Activated CD8-positive, alpha-beta memory T cell treated with anti-CD3 and anti-CD28 coated beads for 4 hours (primary cell): ENCODE measurements around the gene SMARCAL1.

Experiments used
- DNase-seq, 2 donors: peaks; one replicate each; pipeline ENCODE4 v3.0.0-alpha.2; 2020; ENCODE audit warnings: low read depth in 2 of 2

The SMARCAL1 gene

DNA sequence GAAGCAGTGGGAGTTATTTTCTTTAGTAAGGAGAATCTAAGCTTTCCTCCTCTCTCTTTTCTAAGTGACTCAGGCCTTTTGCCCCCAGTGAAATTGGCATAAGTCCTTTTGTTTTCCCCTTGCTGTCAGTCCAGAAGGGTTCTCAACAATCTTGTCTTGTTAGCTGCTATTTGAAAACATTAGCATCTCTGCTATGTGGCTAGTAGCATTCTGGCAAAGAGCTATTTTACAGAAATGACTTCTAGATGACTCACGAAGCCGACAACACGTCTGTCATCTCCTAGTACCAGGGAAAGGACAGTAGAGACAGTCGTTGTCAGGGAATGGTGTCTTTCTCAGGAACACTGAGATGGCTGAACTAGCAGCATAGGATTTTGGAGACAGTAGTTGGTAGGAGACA is 14.7 kb downstream of the SMARCAL1 start:
- DNase-seq, result no peak

DNA sequence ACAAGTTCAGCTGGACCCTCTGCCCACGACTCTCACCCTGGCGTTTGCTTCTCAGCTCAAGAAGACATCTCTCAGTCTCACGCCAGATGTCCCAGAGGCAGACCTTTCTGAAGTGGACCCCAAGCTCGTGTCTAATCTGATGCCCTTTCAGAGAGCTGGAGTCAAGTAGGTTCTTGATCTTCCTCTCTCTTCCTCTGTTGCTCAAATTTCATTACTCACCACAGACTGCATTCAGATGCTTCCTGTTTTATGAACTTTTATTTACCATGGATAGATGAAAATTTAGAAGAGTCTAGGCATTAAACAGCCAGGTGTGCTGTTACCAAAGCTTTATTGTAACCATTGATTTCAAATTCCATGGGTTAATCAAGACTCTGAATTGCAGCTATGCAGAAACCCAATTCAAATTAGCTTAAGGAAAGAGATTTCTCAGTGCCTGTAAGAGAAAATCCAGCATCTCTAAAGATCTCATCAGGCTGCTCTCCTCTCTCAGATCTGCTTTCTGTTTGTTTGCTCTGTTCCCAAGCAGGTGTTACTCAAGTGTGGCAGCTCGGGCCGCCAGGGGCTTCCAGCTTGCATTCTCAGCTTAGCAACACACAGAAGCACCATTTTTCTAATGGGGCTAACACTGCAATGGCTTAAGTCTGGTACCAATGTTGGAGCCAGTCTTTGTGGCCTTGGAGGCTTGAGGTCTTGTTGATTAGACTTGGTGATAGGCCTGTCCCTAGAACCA is 16.5 kb downstream of the SMARCAL1 start:
- DNase-seq, result no peak

DNA sequence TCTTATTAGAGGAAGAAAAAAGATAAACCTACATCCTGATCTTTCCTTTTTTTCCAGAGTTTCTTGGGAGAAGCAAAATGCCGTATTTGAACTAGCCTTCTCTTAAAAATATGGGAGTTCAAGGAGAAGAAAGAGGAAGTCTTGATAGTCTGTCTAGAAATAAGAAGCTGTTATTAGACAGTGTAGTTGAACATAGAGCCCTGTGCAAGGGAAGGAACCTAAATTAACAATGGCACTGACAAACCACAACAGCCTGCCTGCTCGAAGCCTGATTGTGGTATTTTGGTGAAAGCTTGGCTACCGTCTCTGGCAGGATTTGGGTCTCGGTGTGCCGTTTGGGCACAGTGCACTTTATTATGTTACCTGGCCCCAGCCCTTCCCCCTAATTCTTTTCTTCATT is 17.1 kb downstream of the SMARCAL1 start:
- no peak for DNase-seq

DNA sequence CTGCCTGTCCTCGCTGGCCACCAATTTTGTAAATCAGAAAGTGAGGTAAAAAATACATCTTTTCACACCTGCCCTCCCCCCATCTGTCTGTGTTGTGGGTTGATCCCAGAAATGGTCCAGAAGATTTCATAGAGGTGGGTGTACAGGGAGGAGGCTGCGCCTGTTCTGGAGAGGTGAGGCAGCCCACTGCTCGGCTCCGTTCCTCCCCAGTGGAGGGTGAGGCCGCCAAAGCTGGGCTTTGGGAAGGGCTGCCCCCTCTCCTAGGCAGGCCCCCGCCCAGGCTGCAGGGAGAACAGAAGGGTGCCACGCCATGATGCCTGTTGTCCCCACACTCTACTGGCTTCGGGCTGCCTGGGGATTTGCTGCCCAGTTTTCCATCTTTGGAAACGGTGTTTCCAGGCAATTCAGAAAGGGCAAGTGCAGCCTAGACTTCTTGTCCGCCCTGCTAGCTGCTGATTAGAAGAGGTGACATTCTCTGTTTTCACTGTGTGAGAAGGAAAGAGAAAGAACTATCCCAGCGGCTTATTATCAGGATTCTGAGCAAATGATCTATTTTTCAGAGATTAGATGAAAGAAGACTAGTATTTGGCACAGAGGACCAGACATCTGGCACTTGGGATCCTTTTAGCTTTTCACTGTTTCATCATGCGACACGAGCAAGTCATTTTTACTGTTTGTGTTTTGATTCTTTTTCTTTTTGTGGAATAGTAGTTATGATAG is 18.7 kb downstream of the SMARCAL1 start:
- no peak for DNase-seq

DNA sequence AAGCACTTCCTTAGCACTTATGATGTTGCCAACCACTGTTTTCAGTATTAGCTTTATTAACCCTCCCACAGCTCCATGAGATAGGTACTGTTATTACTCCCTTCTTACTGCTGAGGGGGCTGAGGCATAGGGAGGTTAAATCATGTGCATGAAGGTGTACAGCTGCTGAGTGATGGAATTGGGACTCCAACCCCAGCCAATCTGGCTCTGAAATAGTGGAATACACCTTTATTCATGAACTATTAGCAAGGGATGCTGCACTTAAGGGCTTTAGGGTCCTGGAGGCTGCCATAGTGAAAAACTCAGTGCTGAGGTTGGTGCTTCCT is 19.2 kb downstream of the SMARCAL1 start:
- DNase-seq, result no peak

DNA sequence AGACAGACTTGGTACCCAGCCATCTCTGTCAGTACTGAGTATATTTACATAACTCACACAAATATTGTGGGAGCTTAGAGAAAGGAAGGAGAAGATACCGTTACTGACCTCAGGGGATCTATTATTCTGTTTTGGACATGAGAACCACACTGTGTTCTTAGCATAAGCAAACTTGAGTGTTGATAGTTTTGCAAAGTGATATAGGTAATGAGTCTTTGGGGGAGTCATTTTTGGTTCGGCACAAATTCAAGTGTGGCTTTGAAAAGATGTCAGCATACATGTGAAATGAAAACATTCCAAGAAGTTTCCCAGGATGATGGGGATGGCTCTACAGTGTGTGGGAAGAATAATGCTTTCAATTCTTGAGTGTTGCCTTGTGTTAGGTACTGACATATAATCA is 24.1 kb downstream of the SMARCAL1 start:
- DNase-seq, result no peak

DNA sequence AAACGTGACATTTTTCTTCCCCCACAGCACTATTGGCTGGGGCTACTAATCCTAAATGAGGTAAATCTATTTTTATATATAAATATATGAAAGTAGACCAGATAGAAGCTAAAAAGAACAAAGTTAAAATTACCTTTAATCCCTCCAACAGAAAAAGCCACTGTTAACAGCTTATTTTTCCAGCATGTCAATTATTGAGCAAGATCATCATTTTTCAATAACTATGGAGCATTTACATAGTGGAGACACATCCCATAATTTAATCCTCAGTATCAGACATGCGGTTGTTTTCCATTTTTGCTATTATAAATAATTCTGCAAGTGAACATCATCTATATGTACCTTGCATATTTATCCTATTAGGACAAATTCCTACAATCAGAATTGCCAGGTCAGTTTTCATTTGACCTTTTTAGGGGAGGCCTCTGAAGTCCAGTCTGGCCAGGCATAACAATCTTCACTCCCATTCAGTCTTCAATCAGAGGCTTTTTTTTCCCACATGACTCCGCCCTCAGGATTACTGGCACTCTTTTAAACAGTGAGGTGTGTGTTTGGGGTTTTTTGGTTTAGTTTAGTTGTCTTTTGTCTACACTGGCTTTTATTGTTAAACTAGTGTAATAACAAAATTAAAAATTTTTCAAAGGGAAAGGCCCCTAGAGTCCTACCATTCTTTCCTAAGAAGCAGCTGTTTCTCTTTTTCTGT is 29.2 kb downstream of the SMARCAL1 start:
- DNase-seq, result no peak

DNA sequence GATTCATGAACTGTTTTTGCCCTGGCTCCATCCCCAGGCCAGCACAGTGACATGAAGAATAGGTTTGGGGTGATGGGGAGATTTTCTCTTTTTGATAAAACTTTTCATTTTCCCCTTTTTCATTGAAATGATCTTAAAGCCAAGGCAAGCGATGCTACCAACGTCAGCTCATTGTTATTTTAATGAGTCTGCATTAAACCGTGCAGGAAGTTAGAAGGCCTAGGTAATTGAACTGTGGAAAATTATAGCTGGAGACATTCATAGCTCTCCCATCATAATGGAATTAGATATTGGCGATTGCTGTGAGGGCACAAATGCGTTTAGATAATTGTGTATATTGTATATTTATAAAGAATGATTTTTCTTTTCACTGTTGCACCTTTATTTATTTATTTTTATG is 33.2 kb downstream of the SMARCAL1 start:
- DNase-seq, result no peak

DNA sequence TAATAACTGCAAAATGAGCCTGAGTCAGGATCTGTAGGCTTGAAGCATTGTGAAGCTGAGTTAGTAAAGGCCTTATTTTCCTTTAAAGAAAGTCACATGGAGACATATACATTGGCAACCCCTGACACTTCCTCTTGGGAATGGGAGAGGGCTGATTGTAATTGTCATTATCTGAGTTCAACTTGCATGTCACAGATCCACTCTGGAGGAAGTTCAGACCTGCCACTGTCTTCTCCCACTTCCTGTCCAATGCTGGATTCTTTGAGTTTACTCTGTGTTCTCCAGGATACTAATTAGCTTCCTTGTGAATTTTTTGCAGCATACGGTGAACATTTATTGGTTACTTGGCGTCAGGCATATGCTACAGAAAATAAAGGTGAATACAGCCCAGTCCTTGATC is 34.1 kb downstream of the SMARCAL1 start:
- no peak for DNase-seq

DNA sequence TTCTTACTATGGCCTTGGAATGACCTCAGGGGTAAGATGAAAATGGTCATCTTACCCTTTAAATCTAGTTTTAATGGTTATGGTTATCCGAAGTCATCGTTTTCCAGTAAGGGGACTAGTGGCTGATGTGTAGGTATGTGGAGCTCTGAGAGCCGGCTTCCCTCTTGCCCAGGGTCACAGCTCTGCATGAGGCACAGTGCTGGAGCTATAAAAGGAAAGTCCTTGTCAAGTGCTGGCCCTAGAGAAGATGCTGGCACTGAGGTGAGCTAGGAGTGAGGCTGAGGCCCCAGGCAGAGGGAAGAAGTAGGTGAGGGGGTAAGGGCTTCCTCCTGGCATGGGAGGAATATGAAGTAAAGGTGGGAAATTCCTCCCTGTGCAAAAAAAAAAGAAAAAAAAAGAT is 35.0 kb downstream of the SMARCAL1 start:
- DNase-seq, result no peak

DNA sequence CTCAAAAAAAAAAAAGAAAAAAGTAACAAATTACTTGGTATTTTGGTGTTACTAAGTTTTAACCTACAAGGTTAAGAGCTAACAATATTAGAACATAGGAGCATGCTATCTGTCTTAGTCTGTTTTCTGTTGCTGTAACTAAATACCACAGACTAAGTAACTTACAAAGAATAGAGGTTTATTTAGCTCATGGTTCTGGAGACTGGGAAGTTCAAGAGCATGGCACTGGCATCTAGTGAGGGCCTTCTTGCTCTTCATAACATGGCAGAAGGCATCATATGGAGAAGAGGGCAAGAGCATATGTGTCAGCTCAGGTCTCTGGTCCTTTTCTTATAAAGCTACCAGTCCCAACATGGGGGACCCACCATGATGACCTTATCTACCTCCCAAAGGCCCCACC is 36.5 kb downstream of the SMARCAL1 start:
- DNase-seq, result no peak

DNA sequence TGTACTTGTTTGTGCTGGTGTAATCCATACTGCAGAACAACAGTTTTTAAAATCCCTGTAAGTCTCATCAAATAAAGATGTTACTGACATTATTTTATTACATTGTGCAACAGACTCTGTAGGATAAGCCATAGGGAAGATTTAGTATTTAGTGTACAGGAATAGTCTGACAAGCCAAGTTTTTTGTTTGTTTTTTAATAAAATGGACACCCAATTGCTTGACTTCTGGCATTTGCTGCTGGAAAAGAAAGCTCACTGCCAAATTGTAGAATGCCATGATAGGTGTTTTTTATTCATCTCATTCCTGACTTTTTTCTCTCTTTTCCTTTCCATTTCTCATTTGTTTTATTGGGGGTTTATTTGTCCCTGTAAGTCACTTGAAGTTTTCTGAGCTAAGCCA is 38.1 kb downstream of the SMARCAL1 start:
- DNase-seq, result no peak

DNA sequence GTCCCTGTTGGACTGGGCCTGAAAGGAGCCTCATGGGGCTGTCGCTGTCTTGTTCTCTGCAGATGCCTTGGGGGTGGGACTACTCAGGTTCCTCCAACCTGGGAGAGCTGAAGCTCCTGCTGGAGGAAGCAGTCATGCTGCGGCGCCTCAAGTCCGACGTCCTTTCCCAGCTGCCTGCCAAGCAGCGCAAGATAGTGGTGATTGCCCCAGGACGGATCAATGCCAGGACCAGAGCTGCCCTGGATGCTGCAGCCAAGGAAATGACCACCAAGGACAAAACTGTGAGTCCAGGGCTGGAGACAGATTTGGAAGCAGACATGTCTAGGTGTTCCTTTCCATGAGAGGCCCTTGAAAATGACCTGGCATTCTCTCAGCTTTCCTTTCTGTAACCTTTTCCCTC is 38.5 kb downstream of the SMARCAL1 start:
- no peak for DNase-seq

DNA sequence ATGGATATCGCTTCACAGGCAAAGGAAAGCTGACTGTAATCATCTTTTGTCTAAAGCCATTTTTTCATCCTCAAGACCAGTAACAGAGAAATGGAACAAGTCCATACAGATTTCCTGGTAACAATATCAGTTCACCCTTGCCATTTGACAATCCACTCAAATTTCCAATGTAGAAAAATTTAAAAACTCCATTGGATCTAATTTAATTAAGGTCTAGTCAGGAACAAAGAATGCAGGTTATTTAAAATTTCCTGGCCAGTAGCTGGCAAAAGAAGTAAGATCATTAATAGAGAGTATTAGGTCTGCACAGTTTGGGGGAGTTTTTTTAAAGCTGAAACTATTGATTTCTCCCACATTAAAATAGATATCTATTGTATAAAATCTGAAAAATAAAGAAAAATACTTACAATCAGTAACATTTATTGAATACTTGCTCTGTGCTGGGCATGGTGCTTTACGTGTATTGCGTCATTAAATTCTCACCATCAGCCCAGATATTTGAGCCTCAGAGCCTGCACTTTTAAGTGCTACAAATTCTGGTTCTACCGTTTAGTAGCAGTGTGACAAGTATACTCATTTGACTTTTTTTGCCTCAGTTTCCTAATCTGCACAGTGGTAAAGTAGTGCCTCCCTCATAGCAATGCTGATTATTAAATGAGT is 41.8 kb downstream of the SMARCAL1 start:
- no peak for DNase-seq

DNA sequence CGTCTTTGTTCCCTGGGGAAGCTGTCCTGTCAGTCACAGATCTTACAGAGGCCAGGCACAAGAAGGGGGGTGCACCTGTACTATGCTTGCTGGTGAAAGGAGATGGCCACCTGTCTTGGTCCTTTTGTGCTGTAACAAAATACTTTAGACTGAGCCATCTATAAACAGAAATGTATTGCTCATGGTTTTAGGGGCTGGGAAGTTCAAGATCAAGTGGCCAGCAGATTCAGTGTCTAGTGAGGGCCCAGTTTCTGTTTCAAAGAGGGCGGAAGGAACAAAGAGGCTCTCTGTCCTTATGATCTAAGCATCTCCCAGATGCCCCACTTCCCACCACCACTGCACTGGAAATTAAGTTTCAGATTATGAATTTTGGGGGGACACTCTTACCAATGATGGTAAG is 50.9 kb downstream of the SMARCAL1 start:
- DNase-seq, result no peak

DNA sequence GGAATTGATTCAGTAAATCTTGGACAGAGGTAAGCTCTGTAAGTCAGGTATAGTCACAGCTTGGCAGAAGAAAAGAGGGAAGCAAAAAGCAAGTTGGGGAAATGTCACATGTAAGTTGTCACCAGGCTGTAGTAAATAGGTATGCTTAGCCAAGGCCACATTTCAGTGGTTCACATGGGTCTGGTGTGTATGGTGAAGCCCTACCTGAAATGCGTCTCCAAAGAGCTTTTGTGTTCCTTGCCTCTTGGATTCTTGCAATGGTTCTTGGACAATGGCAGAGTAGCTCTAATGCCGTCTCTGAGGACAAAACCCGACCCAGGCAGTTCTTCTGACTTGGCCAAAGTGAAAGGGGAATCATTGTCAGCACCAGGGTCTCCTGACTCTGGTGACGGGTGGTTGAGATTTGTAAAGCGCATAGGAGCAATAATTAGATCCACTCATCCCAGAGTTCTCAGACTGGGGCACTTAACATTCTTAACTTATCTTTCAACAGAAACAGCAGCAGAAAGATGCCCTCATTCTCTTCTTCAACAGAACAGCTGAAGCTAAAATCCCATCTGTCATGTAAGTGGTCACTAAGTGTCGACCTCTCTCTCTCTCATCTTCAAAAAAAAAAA is 51.9 kb downstream of the SMARCAL1 start:
- DNase-seq, result no peak

DNA sequence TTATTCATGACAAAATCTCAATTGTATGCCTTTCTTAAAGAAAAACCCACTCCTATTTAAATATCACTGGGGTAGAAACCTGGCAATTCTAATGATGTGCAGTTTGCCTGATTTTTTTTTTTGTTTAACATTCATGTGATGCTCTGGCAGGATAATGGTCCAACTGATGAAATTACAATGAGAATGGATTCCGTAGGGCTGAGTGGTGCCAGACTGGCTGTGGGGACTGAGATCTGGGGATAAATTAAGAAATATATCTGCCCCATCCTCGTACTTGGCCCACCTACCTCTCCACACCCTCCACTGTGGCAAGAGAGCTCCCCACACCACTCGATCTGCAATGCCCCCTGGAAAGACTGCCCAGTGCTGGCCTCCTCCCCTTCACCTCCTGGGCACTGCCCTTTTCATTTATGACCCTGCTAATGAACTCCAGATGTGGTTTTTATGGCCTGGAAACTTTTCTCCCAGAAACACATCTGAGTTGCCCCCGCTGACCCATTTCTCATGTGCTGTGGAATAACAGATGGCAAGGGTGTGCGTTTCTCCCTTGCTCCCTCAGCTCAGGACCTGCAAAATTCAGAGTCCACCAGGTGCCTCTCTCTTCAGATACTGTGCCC is 53.4 kb downstream of the SMARCAL1 start:
- DNase-seq, result no peak

DNA sequence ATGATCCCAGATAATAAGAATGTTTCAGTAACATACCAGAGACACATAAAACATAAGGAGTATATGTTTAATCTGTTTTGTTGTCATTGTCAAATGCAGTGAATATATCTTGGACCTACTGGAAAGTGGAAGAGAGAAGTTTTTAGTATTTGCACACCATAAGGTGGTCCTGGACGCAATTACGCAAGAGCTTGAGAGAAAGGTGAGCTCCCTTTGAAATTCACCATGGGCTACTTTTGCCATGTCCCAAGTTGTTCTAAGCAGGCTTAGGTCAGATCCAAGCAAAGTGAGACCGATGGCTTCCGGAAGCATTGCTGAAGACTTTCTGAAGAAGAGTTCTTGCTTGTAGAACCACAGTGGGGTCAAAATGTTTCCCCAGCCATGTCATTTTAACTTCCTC is 55.6 kb downstream of the SMARCAL1 start:
- DNase-seq, result no peak

DNA sequence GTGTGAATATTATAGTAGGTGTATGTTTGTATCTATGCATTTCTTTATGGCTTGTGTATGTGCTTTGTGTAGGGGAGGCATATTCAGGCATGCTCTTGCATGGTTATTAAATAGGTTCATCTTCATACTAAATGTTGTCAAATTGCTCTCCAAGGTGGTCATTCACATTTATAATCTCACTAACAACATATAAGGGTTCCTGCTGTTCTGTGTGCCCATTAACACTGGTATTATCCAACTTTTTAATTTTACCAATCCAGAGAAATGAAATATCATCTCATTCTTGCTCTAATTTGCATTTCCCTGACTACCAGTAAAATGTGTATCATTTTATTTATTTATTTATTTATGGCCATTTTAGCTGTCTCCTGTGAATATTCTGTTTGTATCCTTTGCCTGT is 57.4 kb downstream of the SMARCAL1 start:
- DNase-seq, result no peak

DNA sequence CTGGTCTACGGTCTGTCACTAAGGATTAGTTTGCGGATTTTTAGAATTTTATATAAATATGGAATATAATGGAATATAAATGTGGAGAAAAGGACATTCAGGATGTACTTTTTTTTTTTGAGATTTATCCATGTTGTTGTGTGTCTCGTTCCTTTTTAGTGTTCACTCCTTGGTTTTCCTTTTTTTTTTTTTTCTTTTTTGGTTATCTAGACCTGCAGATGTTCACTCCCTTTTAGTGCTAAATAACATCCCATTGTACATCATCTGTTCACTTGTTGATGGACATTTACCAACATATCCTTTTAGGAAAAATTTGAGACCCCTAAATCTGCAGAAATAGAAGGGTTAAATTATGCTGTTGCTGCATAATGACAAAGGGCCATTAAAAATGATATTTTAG is 60.9 kb downstream of the SMARCAL1 start:
- no peak for DNase-seq

DNA sequence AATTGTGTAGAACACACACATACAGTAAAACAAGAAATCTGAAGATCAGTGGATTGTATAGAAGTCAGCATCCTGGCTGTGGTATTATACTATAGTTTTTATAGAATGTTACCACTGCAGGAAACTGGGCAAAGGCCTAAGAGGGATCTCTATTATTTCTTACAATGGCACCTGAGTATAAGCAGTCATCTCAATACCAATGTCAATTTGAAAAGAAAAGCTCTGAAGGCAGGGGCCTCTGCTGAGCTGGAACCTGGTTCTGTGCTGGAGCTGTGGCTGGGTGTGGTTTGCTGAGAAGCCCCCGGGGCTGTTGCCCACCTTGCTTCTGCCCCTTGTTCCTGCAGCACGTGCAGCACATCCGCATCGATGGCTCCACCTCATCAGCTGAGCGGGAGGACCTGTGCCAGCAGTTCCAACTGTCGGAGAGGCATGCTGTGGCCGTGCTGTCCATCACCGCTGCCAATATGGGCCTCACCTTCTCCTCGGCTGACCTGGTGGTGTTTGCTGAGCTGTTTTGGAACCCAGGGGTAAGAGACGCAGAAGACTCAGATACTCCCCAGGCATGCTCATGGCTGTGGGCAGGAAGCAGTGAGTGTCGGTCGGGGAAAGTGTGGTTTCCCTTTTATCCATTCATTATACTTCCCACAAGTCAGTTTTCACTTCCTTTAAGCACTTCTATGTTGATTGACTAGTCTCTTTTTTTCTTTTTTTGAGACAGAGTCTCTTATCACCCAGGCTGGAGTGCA is 62.8 kb downstream of the SMARCAL1 start:
- no peak for DNase-seq
